WTC11 (cell line): ENCODE results near the gene KY. TPM values are rescaled to one million over a fixed set of nuclear protein-coding genes. Genes with fewer than 3 reads are reported as not detected.

ENCODE experiments used
- ATAC-seq: fragments of 200-7000 bp; cut with Tn5 transposase; 2 replicates; pipeline ENCODE4 v1.10.0; 2021; ENCODE audit warnings: mild to moderate bottlenecking, moderate library complexity
- CTCF ChIA-PET: fragments of 300-600 bp; sonication (Branson Sonifier 250); formaldehyde crosslinking; loops from one replicate; lab custom pipeline; 2021; ENCODE audit warnings: antibody characterized with exemption; lab: Charles Lee
- POLR2A ChIA-PET: fragments of 350-600 bp; sonication (Branson Sonifier 250); formaldehyde crosslinking; loops from one replicate; lab custom pipeline; 2021; ENCODE audit warnings: antibody characterized with exemption; lab: Charles Lee
- DNase-seq: peaks from one replicate; pipeline ENCODE4 v3.0.0; 2021; ENCODE audit warnings: low spot score
- H3K27ac Mint-ChIP-seq: 2 replicates; pipeline ENCODE4 v1.8.0; 2021; ENCODE audit warnings: mixed read lengths
- H3K27me3 Mint-ChIP-seq: 2 replicates; pipeline ENCODE4 v1.8.0; 2021; ENCODE audit warnings: low read depth, mild to moderate bottlenecking, moderate library complexity, mixed read lengths
- H3K36me3 Mint-ChIP-seq: 2 replicates; pipeline ENCODE4 v1.8.0; 2021; ENCODE audit warnings: mixed read lengths
- H3K4me1 Mint-ChIP-seq: 2 replicates; pipeline ENCODE4 v1.8.0; 2022; ENCODE audit warnings: mixed read lengths
- H3K4me3 Mint-ChIP-seq: 2 replicates; pipeline ENCODE4 v1.8.0; 2021; ENCODE audit warnings: mild to moderate bottlenecking, moderate library complexity, mixed read lengths
- H3K9me3 Mint-ChIP-seq: 2 replicates; pipeline ENCODE4 v1.8.0; 2021; ENCODE audit warnings: mixed read lengths
- MXD4 ChIP-seq: fragments of 250-450 bp; sonication (Bioruptor Pico); IDR thresholded peaks from 2 replicates; pipeline ENCODE4 v1.8.0; 2021; ENCODE audit warnings: mild to moderate bottlenecking, moderate library complexity, borderline replicate concordance
- NR1H2 ChIP-seq: sonication (generic); formaldehyde crosslinking; IDR thresholded peaks from 2 replicates; pipeline ENCODE4 v1.9.0; 2021; ENCODE audit warnings: mild to moderate bottlenecking, moderate library complexity, missing genetic modification reagents
- TCF7 ChIP-seq: sonication (generic); formaldehyde crosslinking; IDR thresholded peaks from 2 replicates; pipeline ENCODE4 v1.8.0; 2022; ENCODE audit warnings: mild to moderate bottlenecking, low read depth, missing genetic modification reagents, moderate library complexity
- ZNF121 ChIP-seq: sonication (generic); formaldehyde crosslinking; IDR thresholded peaks from 2 replicates; pipeline ENCODE4 v1.8.0; 2023; ENCODE audit warnings: missing genetic modification reagents
- ZNF263 ChIP-seq: sonication (generic); formaldehyde crosslinking; IDR thresholded peaks from 2 replicates; pipeline ENCODE4 v1.8.1; 2022; ENCODE audit warnings: low read depth, mild to moderate bottlenecking, moderate library complexity, missing genetic modification reagents
- ZNF671 ChIP-seq: fragments of 250-450 bp; sonication (Bioruptor Pico); IDR thresholded peaks from 2 replicates; pipeline ENCODE4 v1.8.0; 2021; ENCODE audit warnings: mild to moderate bottlenecking
- total RNA-seq: library from RNA; stranded (reverse); gene quantifications from 3 replicates; pipeline ENCODE4 v1.2.3, GENCODE V29; 2021
- TF ChIP-seq, protein P1 (sequence below): fragments of 250-450 bp; sonication (Bioruptor Pico); IDR thresholded peaks from 2 replicates; pipeline ENCODE4 v1.9.0; 2021; ENCODE audit warnings: mild to moderate bottlenecking
- TF ChIP-seq, protein P2 (sequence below): sonication (generic); formaldehyde crosslinking; IDR thresholded peaks from 2 replicates; pipeline ENCODE4 v1.8.0; 2022; ENCODE audit warnings: mild to moderate bottlenecking, missing genetic modification reagents
- TF ChIP-seq, protein P3 (sequence below): sonication (generic); formaldehyde crosslinking; IDR thresholded peaks from 2 replicates; pipeline ENCODE4 v1.8.0; 2022; ENCODE audit warnings: mild to moderate bottlenecking, missing genetic modification reagents
- TF ChIP-seq, protein P4 (sequence below): sonication (generic); formaldehyde crosslinking; conservative IDR thresholded peaks from 2 replicates; pipeline ENCODE4 v1.8.1; 2023; ENCODE audit warnings: mild to moderate bottlenecking, low read depth, missing genetic modification reagents, moderate library complexity
- TF ChIP-seq, protein P5 (sequence below): sonication (generic); formaldehyde crosslinking; IDR thresholded peaks from 2 replicates; pipeline ENCODE4 v1.8.1; 2023; ENCODE audit warnings: mild to moderate bottlenecking, missing genetic modification reagents
- TF ChIP-seq, protein P6 (sequence below): sonication (generic); formaldehyde crosslinking; IDR thresholded peaks from 2 replicates; pipeline ENCODE4 v1.8.0; 2023; ENCODE audit warnings: missing genetic modification reagents, mild to moderate bottlenecking, borderline replicate concordance
- TF ChIP-seq, protein P7 (sequence below): sonication (generic); formaldehyde crosslinking; IDR thresholded peaks from 2 replicates; pipeline ENCODE4 v1.8.1; 2023; ENCODE audit warnings: mild to moderate bottlenecking, missing genetic modification reagents

The KY gene
- total RNA-seq, 1 experiment from 2014 or later = not detected

DNA sequence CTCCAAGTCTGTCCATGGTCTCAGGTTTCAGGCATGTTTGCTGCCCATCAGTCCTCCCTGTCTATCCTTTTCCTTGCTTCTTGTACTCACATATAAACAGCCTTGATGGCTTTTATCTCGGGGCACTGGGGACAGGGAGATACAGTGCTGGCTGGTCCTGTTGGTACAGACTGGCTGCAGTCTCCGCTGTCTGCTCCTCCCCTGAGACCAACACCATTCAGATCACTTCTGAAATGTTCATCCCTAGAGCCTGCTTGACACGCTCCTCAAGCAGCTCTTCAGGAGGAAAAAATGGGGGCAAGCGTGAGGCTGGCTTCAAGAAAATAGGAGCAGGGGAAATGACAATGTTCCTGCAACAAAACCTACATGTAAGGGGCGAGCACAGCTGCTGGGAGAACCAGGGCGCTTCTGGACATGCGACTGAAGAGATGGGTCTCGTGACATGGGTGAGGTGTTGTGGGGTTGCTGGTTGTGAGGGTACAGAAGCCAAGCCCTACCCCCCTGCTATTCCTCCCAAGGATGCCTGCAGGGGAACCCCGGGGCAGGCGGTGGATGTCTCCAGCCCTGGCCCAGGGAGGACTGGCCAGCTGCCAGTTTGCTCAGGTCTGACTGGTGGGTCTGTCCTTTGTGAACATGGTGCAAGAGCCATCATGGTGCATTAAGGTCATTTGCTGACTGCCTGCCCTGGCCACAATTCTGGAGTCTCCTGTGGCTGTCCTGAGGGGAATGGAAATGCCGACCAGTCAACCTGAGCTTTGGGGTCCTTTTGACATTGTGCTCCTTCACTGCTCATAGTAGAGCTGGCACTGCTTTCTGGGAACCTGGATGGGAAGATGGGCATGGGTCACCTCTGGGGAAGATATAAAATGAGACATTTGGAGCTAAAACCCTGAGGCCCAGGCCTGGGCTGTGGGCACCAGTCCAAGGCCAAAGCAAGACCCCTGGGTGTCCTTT, 40.1 kb downstream of the KY start:
- H3K4me3 Mint-ChIP-seq = no peak overlapping the region
- no peak for DNase-seq
- no peaks in the 10 kb centered on the region for H3K4me1 Mint-ChIP-seq
- CTCF ChIA-PET = interaction anchor here (1.2 kb wide), 1 partner anchor 10 kb away, joined by 5 read pairs; no protein-coding TSS in a partner anchor
- no peaks in the 10 kb centered on the region for H3K9me3 Mint-ChIP-seq
- H3K27me3 Mint-ChIP-seq = peaks cover 2% of the 10 kb centered on the region; the same call in 1 of the 2 replicates
- POLR2A ChIA-PET = no interaction called here
- no peaks in the 10 kb centered on the region for H3K36me3 Mint-ChIP-seq
- ATAC-seq = no peak
- H3K27ac Mint-ChIP-seq = no peak overlapping the region
- TF ChIP-seq, protein P1, sequence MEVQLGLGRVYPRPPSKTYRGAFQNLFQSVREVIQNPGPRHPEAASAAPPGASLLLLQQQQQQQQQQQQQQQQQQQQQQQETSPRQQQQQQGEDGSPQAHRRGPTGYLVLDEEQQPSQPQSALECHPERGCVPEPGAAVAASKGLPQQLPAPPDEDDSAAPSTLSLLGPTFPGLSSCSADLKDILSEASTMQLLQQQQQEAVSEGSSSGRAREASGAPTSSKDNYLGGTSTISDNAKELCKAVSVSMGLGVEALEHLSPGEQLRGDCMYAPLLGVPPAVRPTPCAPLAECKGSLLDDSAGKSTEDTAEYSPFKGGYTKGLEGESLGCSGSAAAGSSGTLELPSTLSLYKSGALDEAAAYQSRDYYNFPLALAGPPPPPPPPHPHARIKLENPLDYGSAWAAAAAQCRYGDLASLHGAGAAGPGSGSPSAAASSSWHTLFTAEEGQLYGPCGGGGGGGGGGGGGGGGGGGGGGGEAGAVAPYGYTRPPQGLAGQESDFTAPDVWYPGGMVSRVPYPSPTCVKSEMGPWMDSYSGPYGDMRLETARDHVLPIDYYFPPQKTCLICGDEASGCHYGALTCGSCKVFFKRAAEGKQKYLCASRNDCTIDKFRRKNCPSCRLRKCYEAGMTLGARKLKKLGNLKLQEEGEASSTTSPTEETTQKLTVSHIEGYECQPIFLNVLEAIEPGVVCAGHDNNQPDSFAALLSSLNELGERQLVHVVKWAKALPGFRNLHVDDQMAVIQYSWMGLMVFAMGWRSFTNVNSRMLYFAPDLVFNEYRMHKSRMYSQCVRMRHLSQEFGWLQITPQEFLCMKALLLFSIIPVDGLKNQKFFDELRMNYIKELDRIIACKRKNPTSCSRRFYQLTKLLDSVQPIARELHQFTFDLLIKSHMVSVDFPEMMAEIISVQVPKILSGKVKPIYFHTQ = no peak
- TF ChIP-seq, protein P2, sequence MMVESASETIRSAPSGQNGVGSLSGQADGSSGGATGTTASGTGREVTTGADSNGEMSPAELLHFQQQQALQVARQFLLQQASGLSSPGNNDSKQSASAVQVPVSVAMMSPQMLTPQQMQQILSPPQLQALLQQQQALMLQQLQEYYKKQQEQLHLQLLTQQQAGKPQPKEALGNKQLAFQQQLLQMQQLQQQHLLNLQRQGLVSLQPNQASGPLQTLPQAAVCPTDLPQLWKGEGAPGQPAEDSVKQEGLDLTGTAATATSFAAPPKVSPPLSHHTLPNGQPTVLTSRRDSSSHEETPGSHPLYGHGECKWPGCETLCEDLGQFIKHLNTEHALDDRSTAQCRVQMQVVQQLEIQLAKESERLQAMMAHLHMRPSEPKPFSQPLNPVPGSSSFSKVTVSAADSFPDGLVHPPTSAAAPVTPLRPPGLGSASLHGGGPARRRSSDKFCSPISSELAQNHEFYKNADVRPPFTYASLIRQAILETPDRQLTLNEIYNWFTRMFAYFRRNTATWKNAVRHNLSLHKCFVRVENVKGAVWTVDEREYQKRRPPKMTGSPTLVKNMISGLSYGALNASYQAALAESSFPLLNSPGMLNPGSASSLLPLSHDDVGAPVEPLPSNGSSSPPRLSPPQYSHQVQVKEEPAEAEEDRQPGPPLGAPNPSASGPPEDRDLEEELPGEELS (CRISPR knock-in tag) = no peak
- TF ChIP-seq, protein P3, sequence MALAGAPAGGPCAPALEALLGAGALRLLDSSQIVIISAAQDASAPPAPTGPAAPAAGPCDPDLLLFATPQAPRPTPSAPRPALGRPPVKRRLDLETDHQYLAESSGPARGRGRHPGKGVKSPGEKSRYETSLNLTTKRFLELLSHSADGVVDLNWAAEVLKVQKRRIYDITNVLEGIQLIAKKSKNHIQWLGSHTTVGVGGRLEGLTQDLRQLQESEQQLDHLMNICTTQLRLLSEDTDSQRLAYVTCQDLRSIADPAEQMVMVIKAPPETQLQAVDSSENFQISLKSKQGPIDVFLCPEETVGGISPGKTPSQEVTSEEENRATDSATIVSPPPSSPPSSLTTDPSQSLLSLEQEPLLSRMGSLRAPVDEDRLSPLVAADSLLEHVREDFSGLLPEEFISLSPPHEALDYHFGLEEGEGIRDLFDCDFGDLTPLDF = no peak
- TF ChIP-seq MXD4 (CRISPR knock-in tag) (no peak), ZNF671 (CRISPR knock-in tag) (no peak), ZNF121 (CRISPR knock-in tag) (no peak), NR1H2 (CRISPR knock-in tag) (no peak), ZNF263 (CRISPR knock-in tag) (no peak), TCF7 (no peak)
- TF ChIP-seq, protein P4, sequence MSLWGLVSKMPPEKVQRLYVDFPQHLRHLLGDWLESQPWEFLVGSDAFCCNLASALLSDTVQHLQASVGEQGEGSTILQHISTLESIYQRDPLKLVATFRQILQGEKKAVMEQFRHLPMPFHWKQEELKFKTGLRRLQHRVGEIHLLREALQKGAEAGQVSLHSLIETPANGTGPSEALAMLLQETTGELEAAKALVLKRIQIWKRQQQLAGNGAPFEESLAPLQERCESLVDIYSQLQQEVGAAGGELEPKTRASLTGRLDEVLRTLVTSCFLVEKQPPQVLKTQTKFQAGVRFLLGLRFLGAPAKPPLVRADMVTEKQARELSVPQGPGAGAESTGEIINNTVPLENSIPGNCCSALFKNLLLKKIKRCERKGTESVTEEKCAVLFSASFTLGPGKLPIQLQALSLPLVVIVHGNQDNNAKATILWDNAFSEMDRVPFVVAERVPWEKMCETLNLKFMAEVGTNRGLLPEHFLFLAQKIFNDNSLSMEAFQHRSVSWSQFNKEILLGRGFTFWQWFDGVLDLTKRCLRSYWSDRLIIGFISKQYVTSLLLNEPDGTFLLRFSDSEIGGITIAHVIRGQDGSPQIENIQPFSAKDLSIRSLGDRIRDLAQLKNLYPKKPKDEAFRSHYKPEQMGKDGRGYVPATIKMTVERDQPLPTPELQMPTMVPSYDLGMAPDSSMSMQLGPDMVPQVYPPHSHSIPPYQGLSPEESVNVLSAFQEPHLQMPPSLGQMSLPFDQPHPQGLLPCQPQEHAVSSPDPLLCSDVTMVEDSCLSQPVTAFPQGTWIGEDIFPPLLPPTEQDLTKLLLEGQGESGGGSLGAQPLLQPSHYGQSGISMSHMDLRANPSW (CRISPR knock-in tag) = no peak
- TF ChIP-seq, protein P5, sequence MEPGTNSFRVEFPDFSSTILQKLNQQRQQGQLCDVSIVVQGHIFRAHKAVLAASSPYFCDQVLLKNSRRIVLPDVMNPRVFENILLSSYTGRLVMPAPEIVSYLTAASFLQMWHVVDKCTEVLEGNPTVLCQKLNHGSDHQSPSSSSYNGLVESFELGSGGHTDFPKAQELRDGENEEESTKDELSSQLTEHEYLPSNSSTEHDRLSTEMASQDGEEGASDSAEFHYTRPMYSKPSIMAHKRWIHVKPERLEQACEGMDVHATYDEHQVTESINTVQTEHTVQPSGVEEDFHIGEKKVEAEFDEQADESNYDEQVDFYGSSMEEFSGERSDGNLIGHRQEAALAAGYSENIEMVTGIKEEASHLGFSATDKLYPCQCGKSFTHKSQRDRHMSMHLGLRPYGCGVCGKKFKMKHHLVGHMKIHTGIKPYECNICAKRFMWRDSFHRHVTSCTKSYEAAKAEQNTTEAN (CRISPR knock-in tag) = no peak
- TF ChIP-seq, protein P6, sequence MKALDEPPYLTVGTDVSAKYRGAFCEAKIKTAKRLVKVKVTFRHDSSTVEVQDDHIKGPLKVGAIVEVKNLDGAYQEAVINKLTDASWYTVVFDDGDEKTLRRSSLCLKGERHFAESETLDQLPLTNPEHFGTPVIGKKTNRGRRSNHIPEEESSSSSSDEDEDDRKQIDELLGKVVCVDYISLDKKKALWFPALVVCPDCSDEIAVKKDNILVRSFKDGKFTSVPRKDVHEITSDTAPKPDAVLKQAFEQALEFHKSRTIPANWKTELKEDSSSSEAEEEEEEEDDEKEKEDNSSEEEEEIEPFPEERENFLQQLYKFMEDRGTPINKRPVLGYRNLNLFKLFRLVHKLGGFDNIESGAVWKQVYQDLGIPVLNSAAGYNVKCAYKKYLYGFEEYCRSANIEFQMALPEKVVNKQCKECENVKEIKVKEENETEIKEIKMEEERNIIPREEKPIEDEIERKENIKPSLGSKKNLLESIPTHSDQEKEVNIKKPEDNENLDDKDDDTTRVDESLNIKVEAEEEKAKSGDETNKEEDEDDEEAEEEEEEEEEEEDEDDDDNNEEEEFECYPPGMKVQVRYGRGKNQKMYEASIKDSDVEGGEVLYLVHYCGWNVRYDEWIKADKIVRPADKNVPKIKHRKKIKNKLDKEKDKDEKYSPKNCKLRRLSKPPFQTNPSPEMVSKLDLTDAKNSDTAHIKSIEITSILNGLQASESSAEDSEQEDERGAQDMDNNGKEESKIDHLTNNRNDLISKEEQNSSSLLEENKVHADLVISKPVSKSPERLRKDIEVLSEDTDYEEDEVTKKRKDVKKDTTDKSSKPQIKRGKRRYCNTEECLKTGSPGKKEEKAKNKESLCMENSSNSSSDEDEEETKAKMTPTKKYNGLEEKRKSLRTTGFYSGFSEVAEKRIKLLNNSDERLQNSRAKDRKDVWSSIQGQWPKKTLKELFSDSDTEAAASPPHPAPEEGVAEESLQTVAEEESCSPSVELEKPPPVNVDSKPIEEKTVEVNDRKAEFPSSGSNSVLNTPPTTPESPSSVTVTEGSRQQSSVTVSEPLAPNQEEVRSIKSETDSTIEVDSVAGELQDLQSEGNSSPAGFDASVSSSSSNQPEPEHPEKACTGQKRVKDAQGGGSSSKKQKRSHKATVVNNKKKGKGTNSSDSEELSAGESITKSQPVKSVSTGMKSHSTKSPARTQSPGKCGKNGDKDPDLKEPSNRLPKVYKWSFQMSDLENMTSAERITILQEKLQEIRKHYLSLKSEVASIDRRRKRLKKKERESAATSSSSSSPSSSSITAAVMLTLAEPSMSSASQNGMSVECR (CRISPR knock-in tag) = no peak
- TF ChIP-seq, protein P7, sequence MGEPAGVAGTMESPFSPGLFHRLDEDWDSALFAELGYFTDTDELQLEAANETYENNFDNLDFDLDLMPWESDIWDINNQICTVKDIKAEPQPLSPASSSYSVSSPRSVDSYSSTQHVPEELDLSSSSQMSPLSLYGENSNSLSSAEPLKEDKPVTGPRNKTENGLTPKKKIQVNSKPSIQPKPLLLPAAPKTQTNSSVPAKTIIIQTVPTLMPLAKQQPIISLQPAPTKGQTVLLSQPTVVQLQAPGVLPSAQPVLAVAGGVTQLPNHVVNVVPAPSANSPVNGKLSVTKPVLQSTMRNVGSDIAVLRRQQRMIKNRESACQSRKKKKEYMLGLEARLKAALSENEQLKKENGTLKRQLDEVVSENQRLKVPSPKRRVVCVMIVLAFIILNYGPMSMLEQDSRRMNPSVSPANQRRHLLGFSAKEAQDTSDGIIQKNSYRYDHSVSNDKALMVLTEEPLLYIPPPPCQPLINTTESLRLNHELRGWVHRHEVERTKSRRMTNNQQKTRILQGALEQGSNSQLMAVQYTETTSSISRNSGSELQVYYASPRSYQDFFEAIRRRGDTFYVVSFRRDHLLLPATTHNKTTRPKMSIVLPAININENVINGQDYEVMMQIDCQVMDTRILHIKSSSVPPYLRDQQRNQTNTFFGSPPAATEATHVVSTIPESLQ (CRISPR knock-in tag) = no peak
